Fibroblast of skin of abdomen (primary cell): ENCODE measurements around the gene SCYGR6. TPM values are rescaled to one million over a fixed set of nuclear protein-coding genes. Genes with fewer than 3 reads are reported as not detected.
A peak's percentile ranks its signal among the peaks of the same experiment; 100 is the strongest.
"Not testable (repeated sequence)": the region's sequence is repeated elsewhere in the genome, so short reads cannot be mapped to it uniquely, and the experiment has no call there.

Source experiments
- DNase-seq: peaks from one replicate; pipeline ENCODE4 v3.0.0-alpha.2; 2013
- polyA plus RNA-seq, 2 experiments: library from polyadenylated mRNA; unstranded; fragments of 120-200 nt; gene quantifications; one replicate each; pipeline ENCODE4 v1.2.1, GENCODE V29; 2013; ENCODE audit not compliant: insufficient read length in 2 of 2

Gene SCYGR6, protein sequence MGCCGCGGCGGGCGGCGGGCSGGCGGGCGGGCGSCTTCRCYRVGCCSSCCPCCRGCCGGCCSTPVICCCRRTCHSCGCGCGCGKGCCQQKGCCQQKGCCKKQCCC
- not detected for polyA plus RNA-seq (2013, experiment 1 of 2; ENCODE audit: insufficient read length)
- polyA plus RNA-seq (2013, experiment 2 of 2; ENCODE audit: insufficient read length), result not detected

- no peak for DNase-seq
Observed at GRCh38 chr2:227724394-227725039, at the start of gene SCYGR6. Gene SCYGR6, minus strand, starts transcription at chr2:227724757. Its CDS starts 0 bp downstream, at chr2:227724757.

DNA sequence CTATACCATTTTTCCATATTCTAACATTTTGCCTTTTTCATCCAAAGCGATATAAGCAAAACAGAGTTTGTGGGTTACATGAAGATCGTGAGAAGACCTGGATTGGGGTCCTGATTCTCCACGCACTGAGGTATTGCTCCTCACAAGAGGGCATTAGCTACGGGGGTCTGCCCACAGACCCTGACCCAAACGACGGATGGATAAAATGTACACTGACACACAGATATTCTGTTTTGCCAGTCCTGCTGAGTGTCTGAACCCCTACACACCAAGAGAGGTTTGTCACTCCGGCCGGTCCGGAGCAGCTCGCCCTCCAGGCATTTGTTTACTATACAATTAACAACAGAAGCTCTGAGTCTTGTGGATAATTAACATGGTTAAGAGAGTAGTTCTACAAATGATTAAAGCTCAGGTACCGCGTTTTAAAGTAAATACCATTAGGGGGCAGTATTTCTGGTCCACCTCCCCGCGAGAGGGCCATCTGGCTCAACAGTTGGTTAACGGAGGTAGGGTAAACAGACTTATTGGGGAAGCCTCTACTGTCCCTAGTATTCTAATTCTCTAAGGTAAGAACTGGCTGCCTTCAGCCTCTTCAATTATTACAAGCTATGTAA, 49.6 kb upstream of the SCYGR6 start:
- DNase-seq, result no peak

GRCh38 chr2:227772932-227773331, 48.4 kb upstream of the SCYGR6 start:
- DNase-seq, result no peak

DNA sequence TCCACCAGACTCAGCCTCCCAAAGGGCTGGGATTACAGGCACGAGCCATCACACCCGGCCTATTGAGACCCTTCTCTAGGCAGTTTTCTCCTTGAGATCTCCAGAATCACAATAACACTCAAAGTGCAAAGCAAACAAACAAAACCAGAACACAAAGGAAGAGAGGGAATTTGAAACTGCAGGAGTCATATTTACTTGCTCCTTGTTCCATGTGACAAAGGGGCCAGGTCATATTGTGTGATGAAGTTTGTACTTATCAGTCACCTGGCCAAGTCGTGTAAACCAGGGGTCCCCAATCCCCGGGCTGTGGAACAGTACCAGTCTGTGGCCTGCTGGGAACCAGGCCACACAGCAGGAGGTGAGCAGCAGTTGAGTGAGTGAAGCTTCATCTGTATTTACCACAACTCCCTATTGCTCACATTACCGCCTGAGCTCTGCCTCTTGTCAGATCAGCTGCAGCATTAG, 47.7 kb upstream of the SCYGR6 start:
- no peak for DNase-seq

DNA sequence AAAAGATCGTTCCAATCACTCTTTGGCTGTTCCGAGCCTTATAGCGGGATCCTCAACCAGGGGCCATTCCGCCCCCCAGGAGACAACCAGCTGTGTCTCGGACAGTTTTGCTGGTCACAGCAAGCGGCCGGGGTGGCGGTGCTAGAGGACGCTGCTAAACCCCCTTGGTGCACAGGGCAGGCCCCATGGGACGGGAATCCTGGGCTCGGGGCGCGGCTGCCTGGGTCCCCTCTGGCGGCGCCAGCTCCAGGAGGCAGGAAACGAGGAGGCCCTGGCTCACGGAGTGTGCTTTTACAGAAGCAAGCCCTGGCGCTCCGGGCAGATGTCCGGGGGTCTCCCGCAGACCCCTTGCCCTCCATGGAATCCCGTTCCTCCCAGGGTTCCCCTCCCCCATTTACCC, 43.3 kb upstream of the SCYGR6 start:
- DNase-seq, result no peak

DNA sequence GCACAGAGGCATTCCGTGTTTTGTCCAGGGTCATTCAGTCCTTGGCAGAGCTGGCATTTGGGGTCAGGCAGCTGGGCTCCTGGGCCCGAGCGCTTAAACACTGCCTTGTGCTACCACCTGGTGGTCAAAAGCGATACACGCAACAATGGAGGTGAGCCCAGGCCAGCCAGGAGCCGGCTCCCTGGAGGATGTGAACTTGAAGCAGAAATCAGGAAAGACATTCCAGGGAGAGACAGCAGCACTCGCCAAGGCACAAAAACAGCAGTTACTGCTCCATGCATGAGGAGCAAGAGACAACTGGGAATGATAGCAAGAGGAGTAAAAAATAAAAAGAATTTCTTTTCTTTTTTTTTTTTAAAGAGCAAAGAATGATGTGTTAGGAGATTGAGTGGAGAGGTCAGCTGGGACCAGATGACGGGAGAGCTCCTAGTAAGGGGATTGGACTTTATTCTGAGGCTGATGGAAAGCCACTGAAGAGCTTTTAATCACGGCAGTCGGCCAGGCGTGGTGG, 41.9 kb upstream of the SCYGR6 start:
- DNase-seq, result peak; percentile 64

- no peak for DNase-seq
Observed at GRCh38 chr2:227765788-227766372, 41.3 kb upstream of the SCYGR6 start.

DNA sequence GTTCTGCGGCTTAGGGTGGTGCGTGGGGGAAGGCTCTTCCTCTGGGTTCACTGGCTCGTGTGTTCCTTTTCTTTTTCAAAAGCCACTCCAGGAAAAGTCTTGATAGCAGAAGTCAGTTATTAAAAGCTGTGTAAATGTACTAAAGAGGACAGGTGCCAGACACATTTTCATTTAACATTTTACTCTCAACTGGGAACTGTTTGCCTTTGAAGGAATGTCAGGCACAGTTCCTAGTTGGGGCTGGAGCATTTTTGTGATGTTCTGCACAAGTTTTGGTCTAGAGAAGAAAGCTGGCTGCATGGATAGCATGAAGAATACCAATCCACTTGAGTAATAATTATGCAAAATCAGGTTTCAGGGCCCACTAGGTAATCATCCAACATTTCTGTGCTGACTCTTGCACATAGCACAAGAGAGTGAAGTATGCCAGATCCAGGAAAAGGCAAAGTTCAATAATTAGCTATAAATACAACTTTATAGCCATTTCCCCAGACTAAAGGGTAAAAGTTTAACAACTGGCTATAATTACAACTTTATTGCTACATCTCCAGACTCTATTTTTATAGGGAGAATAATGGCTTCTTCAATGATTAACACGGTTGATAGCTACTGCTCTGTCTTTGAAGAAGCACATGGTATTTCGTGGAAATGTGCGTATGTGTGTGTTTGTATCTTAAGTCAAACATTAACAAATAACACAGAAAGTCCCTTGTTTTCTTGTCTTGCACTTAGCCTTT, 37.4 kb upstream of the SCYGR6 start:
- no peak for DNase-seq

DNA sequence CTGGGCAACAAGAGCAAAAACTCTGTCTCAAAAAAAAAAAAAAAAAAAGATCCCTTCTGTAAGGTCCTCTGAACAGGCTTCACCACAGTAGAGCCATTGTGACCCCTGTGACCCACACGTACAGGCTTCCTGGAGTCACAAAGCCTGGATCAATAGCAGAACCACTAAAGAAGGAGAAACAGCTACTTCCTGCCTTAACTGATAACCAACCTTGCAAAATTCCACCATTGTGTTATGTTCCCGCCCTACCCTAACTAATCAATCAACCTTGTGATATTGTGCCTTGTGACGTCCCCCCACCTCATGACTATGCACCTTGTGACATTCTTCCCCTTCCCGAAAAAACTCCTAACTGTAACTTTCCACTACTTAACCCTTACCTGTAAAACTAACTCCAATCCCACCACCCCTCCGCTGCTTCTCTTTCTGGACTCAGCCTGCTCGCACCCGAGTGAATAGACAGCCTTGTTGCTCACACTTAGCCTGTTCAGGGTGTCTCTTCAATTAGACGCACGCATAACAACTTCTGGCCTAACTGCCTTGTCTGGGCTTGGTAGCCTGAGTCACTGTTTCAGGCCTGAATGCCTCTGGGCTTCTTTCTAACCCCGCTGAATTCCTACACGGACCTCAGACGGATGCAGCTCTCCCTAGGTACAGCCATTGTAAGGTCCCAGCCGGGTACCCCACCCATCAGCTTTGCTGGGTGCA, 35.0 kb upstream of the SCYGR6 start:
- no peak for DNase-seq

DNA sequence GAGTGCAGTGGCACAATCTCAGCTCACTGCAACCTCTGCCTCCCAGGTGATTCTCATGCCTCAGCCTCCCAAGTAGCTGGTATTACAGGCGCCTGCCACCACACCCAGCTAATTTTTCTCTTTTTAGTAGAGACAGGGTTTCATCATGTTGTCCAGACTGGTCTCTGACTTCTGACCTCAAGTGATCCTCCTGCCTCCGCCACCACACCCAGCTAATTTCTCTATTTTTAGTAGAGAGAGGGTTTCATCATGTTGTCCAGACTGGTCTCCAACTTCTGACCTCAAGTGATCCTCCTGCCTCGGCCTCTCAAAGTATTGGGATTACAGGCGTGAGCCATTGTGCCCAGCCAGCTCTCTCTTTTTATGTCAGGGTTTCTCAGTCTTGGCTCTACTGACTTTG, 31.7 kb upstream of the SCYGR6 start:
- DNase-seq, result not testable (repeated sequence)

DNA sequence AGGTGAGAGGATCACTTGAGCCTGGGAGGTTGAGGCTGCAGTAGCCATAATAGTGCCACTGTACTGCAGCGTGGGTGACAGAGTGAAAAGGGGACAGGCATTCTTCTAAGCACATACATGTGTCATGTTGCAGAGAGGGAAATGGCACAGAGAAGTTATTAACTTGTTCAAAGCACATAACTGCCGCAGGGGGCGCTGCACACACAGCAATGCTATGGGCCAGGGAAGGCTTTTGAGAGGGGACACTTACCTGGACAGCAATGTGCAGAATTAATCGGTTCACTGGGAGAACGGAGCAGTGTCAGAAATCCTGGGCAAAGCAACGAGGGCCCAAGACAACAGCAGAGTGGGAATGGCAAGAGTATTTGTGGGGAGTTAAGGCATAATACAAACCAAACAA, 23.5 kb upstream of the SCYGR6 start:
- no peak for DNase-seq

GRCh38 chr2:227745594-227745993, 21.0 kb upstream of the SCYGR6 start, which contains the start of gene SCYGR8:
Gene SCYGR8, plus strand, starts transcription at chr2:227745894. Its CDS starts 0 bp downstream, at chr2:227745894.
- no peak for DNase-seq

DNA sequence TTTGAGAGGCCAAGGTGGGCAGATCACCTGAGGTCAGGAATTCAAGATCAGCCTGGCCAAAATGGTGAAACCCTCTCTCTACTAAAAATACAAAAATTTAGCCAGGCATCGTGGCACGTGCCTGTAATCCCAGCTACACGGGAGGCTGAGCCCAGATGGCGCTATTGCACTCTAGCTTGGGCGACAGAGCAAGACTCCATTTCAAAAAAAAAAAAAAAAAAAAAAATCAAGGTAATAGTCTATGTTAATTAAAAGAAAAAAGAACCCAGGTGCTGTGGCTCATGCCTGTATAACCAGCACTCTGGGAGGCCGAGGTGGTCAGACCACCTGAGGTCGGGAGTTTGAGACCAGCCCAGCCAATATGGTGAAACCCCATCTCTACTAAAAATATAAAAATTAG, 16.1 kb upstream of the SCYGR6 start:
- not testable (repeated sequence) for DNase-seq

DNA sequence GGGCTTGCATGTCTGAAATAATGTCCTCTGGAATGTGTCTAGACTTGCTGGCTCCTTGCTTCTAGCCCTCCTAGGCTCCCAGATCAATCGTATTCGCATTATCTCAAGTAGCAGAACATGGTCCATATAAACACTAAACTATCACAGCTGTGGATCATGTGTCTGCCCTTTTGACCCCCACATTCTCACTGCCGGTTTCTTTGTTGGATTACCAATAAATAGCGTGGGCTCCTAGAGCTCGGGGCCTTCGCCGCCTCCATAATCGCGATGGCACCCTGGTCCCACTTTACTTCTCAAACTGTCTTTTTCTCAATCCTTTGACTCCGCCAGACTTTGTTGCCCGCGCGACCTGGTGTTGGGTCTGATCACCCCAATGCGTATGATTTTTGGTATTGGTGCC, 14.8 kb upstream of the SCYGR6 start:
- no peak for DNase-seq

GRCh38 chr2:227728035-227728434, 3.5 kb upstream of the SCYGR6 start, which contains the start of gene SCYGR7:
Gene SCYGR7, plus strand, starts transcription at chr2:227728335. Its CDS starts 0 bp downstream, at chr2:227728335.
- no peak for DNase-seq

DNA sequence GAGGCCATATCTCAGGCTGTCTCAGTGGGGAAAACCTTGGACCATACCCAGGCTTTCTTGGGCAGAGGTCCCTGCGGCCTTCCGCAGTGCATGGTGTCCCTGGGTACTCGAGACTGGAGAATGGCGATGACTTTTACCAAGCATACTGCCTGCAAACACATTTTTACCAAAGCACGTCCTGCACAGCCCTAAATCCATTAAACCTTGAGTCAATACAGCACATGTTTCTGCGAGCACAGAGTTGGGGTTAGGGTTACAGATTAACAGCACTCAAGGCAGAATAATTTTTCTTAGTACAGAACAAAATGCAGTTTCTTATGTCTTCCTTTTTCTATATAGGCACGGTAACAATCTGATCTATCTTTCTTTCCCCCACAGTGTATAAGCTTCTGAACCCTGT, 1.7 kb downstream of the SCYGR6 start:
- not testable (repeated sequence) for DNase-seq

DNA sequence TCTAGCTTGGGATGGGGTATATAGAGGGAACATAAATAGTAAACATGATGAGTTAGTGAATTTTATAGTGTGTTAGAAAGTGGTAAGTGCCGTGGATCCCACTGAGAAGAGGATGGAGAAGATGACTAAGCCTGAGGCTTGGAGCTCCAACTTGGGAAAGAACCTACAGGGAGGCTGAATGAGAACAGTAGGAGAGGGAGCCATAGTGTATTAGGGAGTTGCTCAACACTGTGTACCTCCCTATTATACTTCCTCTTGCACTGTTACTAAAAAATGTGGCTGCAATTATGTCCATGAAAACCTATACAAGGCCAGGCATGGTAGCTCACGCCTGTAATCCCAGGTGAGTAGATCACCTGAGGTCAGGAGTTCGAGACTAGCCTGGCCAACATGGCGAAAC, 3.9 kb downstream of the SCYGR6 start:
- DNase-seq, result no peak

DNA sequence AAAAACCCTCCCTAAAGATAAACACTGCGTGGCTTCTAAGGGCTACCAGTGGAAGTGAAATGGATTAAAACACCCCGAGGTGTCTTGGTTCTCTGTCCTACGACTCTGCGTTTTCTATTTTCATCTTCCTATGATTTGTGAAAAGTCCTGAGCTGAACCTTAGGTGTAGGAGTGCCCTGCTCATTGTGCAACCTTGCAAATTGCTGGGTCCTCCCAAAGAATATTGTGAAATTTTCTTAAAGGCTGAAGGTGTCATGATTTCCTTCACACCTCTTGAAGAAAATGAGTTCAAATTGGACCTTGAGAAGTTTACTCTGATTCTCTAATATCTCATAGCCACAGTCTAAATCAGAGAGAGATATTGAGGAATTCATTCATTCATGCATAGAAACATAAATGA, 4.9 kb downstream of the SCYGR6 start:
- no peak for DNase-seq

DNA sequence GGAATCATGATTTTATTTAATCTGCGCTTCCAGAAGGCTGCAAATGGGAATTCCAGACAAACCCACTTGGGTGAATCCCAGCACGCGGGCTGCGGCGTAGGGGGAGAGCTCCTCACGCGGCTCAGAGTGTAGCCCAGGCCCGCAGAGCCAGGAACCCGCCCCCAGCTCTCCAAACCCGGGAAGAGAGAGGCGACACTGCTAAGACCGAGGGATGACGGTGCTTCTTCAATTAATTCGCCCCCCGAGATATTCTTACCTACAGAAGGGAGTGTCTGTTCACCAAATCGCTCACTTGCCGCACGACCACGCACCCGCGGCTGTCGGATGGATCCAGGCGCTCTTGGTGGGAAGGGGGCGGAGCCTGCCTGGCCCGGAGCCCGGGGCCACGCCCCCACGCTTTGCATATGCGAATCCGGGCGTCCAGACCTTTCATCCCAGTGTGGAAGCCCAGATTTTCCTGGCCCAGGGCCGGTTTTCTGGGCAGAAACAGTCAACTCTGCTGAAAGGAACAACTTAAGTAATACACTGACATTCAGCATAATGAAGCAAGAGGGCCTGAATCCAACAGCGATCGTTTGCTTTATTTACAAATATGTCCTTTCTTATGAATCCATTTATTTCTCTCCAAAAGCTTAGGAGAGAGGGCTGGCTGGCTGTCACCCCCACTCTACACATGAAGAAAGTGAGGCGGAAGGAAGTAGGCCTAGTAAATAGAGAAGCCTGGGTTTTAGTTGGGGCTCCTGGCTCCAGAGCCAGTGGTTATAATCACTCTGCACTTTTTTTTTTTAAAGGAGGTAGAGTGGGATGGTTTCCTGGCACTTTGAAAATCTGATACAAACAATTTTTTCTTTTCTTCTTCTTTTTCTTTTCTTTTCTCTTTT, 6.6 kb downstream of the SCYGR6 start, which contains the start of gene SLC19A3:
SLC19A3 (minus strand) TSS at position 342 of the 881 bp plus-strand sequence. CDS start 15,710 bp downstream, outside the sequence.
- DNase-seq, result peak; percentile 73

GRCh38 chr2:227716501-227716900, 8.1 kb downstream of the SCYGR6 start:
- DNase-seq, result no peak

GRCh38 chr2:227713291-227713690, 11.3 kb downstream of the SCYGR6 start:
- DNase-seq, result no peak
